Activated CD8-positive, alpha-beta memory T cell treated with anti-CD3 and anti-CD28 coated beads, Interleukin-2, amount 10 ng/mL, durations not matched to agents 7 days and 5 days (primary cell): ENCODE data around the gene WDR18. TPM values are rescaled to one million over a fixed set of nuclear protein-coding genes. Genes with fewer than 3 reads are reported as not detected.
A peak's percentile ranks its signal among the peaks of the same experiment; 100 is the strongest.

Experiments
- ATAC-seq: fragments of 150-1000 bp; cut with Tn5 transposase; one replicate; pipeline ENCODE4 v1.10.0; 2021; ENCODE audit warnings: moderate library complexity
- CTCF ChIA-PET: fragments of 350-600 bp; sonication (Branson Sonifier 250); formaldehyde crosslinking; loops from one replicate; lab custom pipeline; 2021; ENCODE audit warnings: antibody characterized with exemption; lab: Charles Lee
- DNase-seq: peaks from one replicate; pipeline ENCODE4 v3.0.0-alpha.2; 2020
- H3K27ac Mint-ChIP-seq: one replicate; pipeline ENCODE4 v1.8.0; 2021; ENCODE audit warnings: mild to moderate bottlenecking, mixed read lengths
- H3K27me3 Mint-ChIP-seq: one replicate; pipeline ENCODE4 v1.8.0; 2021; ENCODE audit warnings: mixed read lengths
- H3K36me3 Mint-ChIP-seq: one replicate; pipeline ENCODE4 v1.8.0; 2021; ENCODE audit warnings: mild to moderate bottlenecking, mixed read lengths
- H3K4me1 Mint-ChIP-seq: one replicate; pipeline ENCODE4 v1.8.0; 2021; ENCODE audit warnings: mixed read lengths
- H3K4me3 Mint-ChIP-seq: one replicate; pipeline ENCODE4 v1.8.0; 2021; ENCODE audit warnings: mild to moderate bottlenecking, moderate library complexity, mixed read lengths
- H3K9me3 Mint-ChIP-seq: one replicate; pipeline ENCODE4 v1.8.0; 2022; ENCODE audit warnings: low read depth, mixed read lengths
- total RNA-seq, 2 experiments: library from RNA; stranded (reverse); gene quantifications; one replicate each; pipeline ENCODE4 v1.2.3, GENCODE V29; 2021

The WDR18 gene
- total RNA-seq = 10 to 100 TPM; 64.5 to 87.9 TPM

- no peaks in the 10 kb centered on the region for H3K27me3 Mint-ChIP-seq
- peak within 1 kb of the TSS; percentile 90 for H3K4me3 Mint-ChIP-seq
- ATAC-seq = peak; percentile 93
These were observed at the start of gene WDR18 for GRCh38 chr19:984165-984967. TSS of gene WDR18 (plus strand) at chr19:984345. CDS start at chr19:984354, 9 bp downstream.

GRCh38 chr19:934865-935479 lies 49.2 kb upstream of the WDR18 start:
- Mint-ChIP-seq H3K9me3 (peaks cover 5% of the 10 kb centered on the region), H3K27me3 (no peaks in the 10 kb centered on the region), H3K36me3 (peaks cover 16% of the 10 kb centered on the region), H3K4me1 (peaks cover 29% of the 10 kb centered on the region), H3K4me3 (no peak overlapping the region), H3K27ac (no peak overlapping the region)
- CTCF ChIA-PET = interaction anchor here (1.5 to 2.0 kb wide), 2 partner anchors 12 to 49 kb away, joined by 5 to 6 read pairs; partner anchors contain the start of gene WDR18
- no peak for DNase-seq
- ATAC-seq = no peak

More at GRCh38 chr19:984165-984967, at the start of gene WDR18:
- Mint-ChIP-seq H3K36me3 (peaks cover 4% of the 10 kb centered on the region), H3K4me1 (peaks cover 29% of the 10 kb centered on the region), H3K9me3 (no peaks in the 10 kb centered on the region), H3K27ac (peak within 1 kb of the TSS; percentile 89)
- peak; percentile 94 for DNase-seq
- CTCF ChIA-PET = interaction anchor here (0.7 to 9.9 kb wide), 32 partner anchors 13 to 562 kb away, joined by 3 to 163 read pairs (median 4); partner anchors contain the start of genes ABCA7, CFD and GPX4

- Mint-ChIP-seq H3K27me3 (no peaks in the 10 kb centered on the region), H3K4me3 (no peak overlapping the region), H3K4me1 (peaks cover 34% of the 10 kb centered on the region), H3K36me3 (peaks cover 15% of the 10 kb centered on the region), H3K9me3 (peaks cover 5% of the 10 kb centered on the region), H3K27ac (no peak overlapping the region)
- CTCF ChIA-PET = interaction anchor here (0.9 to 2.0 kb wide), 4 partner anchors 13 to 73 kb away, joined by 3 to 6 read pairs (median 4); partner anchors contain the start of gene WDR18
- DNase-seq = no peak
- no peak for ATAC-seq
These were observed 48.0 kb upstream of the WDR18 start for GRCh38 chr19:936175-936546.

GRCh38 chr19:937259-937694 lies 46.9 kb upstream of the WDR18 start:
- CTCF ChIA-PET = interaction anchor here (0.9 to 3.7 kb wide), 2 partner anchors 13 to 258 kb away, joined by 3 to 18 read pairs; no protein-coding TSS in a partner anchor
- Mint-ChIP-seq H3K4me1 (peaks cover 37% of the 10 kb centered on the region), H3K36me3 (peaks cover 14% of the 10 kb centered on the region), H3K4me3 (no peak overlapping the region), H3K27me3 (no peaks in the 10 kb centered on the region), H3K27ac (peak overlapping the region; percentile 58), H3K9me3 (peaks cover 5% of the 10 kb centered on the region)
- peak; percentile 48 for ATAC-seq
- peak; percentile 84 for DNase-seq

- Mint-ChIP-seq H3K27me3 (no peaks in the 10 kb centered on the region), H3K9me3 (peaks cover 5% of the 10 kb centered on the region), H3K4me3 (no peak overlapping the region), H3K36me3 (peaks cover 14% of the 10 kb centered on the region), H3K27ac (no peak overlapping the region), H3K4me1 (peaks cover 30% of the 10 kb centered on the region)
- CTCF ChIA-PET = interaction anchor here (0.7 to 3.7 kb wide), 3 partner anchors 15 to 256 kb away, joined by 3 to 18 read pairs (median 12); partner anchors contain the start of gene WDR18
- DNase-seq (no peak), ATAC-seq (no peak)
These were observed 45.8 kb upstream of the WDR18 start for GRCh38 chr19:938233-938923.

- no peak overlapping the region for H3K4me3 Mint-ChIP-seq
- H3K27me3 Mint-ChIP-seq = no peaks in the 10 kb centered on the region
- H3K27ac Mint-ChIP-seq = no peak overlapping the region
- H3K9me3 Mint-ChIP-seq = peaks cover 5% of the 10 kb centered on the region
- CTCF ChIA-PET = interaction anchor here (3.5 to 3.7 kb wide), 2 partner anchors 16 to 45 kb away, joined by 12 to 18 read pairs; partner anchors contain the start of gene WDR18
- DNase-seq = no peak
- ATAC-seq = no peak
- peaks cover 27% of the 10 kb centered on the region for H3K4me1 Mint-ChIP-seq
- peaks cover 17% of the 10 kb centered on the region for H3K36me3 Mint-ChIP-seq
These were observed 44.7 kb upstream of the WDR18 start for GRCh38 chr19:939439-939838.

- peaks cover 5% of the 10 kb centered on the region for H3K9me3 Mint-ChIP-seq
- ATAC-seq = no peak
- H3K27ac Mint-ChIP-seq = no peak overlapping the region
- no peaks in the 10 kb centered on the region for H3K27me3 Mint-ChIP-seq
- H3K4me1 Mint-ChIP-seq = peaks cover 27% of the 10 kb centered on the region
- H3K36me3 Mint-ChIP-seq = peaks cover 17% of the 10 kb centered on the region
- CTCF ChIA-PET = interaction anchor here (1.2 to 3.7 kb wide), 4 partner anchors 16 to 77 kb away, joined by 4 to 18 read pairs (median 8); partner anchors contain the start of gene WDR18
- H3K4me3 Mint-ChIP-seq = peak overlapping the region; percentile 38
- DNase-seq = no peak
These were observed 44.2 kb upstream of the WDR18 start for GRCh38 chr19:939922-940321.

- H3K9me3 Mint-ChIP-seq = peaks cover 5% of the 10 kb centered on the region
These were observed 43.4 kb upstream of the WDR18 start for GRCh38 chr19:940591-941291.

GRCh38 chr19:941292-942132 lies 42.6 kb upstream of the WDR18 start:
- H3K27me3 Mint-ChIP-seq = no peaks in the 10 kb centered on the region
- ATAC-seq = no peak
- CTCF ChIA-PET = interaction anchor here (1.4 to 3.5 kb wide), 2 partner anchors 43 to 78 kb away, joined by 5 to 12 read pairs; partner anchors contain the start of gene WDR18

More at GRCh38 chr19:940591-941291, 43.4 kb upstream of the WDR18 start:
- peak overlapping the region; percentile 38 for H3K4me3 Mint-ChIP-seq
- ATAC-seq (peak; percentile 64), DNase-seq (peak; percentile 66)
- CTCF ChIA-PET = interaction anchor here (1.2 to 3.7 kb wide), 4 partner anchors 17 to 78 kb away, joined by 4 to 18 read pairs (median 8); partner anchors contain the start of gene WDR18
- H3K27me3 Mint-ChIP-seq = no peaks in the 10 kb centered on the region
- peaks cover 27% of the 10 kb centered on the region for H3K4me1 Mint-ChIP-seq
- H3K36me3 Mint-ChIP-seq = peaks cover 17% of the 10 kb centered on the region
- no peak overlapping the region for H3K27ac Mint-ChIP-seq

GRCh38 chr19:942133-942645 lies 42.0 kb upstream of the WDR18 start:
- no peak for DNase-seq
- H3K4me3 Mint-ChIP-seq = no peak overlapping the region
- no peak for ATAC-seq
- peaks cover 15% of the 10 kb centered on the region for H3K36me3 Mint-ChIP-seq
- no peaks in the 10 kb centered on the region for H3K27me3 Mint-ChIP-seq
- CTCF ChIA-PET = no interaction called here
- H3K9me3 Mint-ChIP-seq = peaks cover 4% of the 10 kb centered on the region
- H3K27ac Mint-ChIP-seq = no peak overlapping the region
- H3K4me1 Mint-ChIP-seq = peaks cover 23% of the 10 kb centered on the region

More at GRCh38 chr19:941292-942132, 42.6 kb upstream of the WDR18 start:
- H3K9me3 Mint-ChIP-seq = peaks cover 5% of the 10 kb centered on the region
- no peak overlapping the region for H3K27ac Mint-ChIP-seq
- H3K36me3 Mint-ChIP-seq = peaks cover 17% of the 10 kb centered on the region
- peak overlapping the region; percentile 23 for H3K4me3 Mint-ChIP-seq
- no peak for DNase-seq
- peaks cover 27% of the 10 kb centered on the region for H3K4me1 Mint-ChIP-seq

GRCh38 chr19:943551-944170 lies 40.5 kb upstream of the WDR18 start:
- CTCF ChIA-PET = no interaction called here
- no peak for DNase-seq
- H3K36me3 Mint-ChIP-seq = peaks cover 10% of the 10 kb centered on the region
- no peaks in the 10 kb centered on the region for H3K27me3 Mint-ChIP-seq
- no peak for ATAC-seq
- H3K9me3 Mint-ChIP-seq = no peaks in the 10 kb centered on the region
- no peak overlapping the region for H3K4me3 Mint-ChIP-seq
- no peak overlapping the region for H3K27ac Mint-ChIP-seq
- H3K4me1 Mint-ChIP-seq = peaks cover 14% of the 10 kb centered on the region
